Nephron (organoid): ENCODE measurements around the gene GLYR1.

ENCODE experiments used
- H3K27ac Mint-ChIP-seq, 3 experiments: 2 replicates each; pipeline ENCODE4 v1.8.0; 2020; ENCODE audit warnings: mixed read lengths in 3 of 3, mild to moderate bottlenecking in 2 of 3, moderate library complexity in 1 of 3
- H3K27me3 Mint-ChIP-seq: 2 replicates; pipeline ENCODE4 v1.8.0; 2021; ENCODE audit warnings: low read depth, mild to moderate bottlenecking, moderate library complexity, mixed read lengths
- H3K36me3 Mint-ChIP-seq: 2 replicates; pipeline ENCODE4 v1.8.0; 2020; ENCODE audit warnings: low read depth, mixed read lengths
- H3K4me1 Mint-ChIP-seq: 2 replicates; pipeline ENCODE4 v1.8.0; 2020; ENCODE audit warnings: mixed read lengths
- H3K4me3 Mint-ChIP-seq, 3 experiments: 2 replicates each; pipeline ENCODE4 v1.8.0; 2020; ENCODE audit warnings: mild to moderate bottlenecking in 3 of 3, mixed read lengths in 3 of 3, moderate library complexity in 2 of 3
- H3K9me3 Mint-ChIP-seq: 2 replicates; pipeline ENCODE4 v1.8.0; 2020; ENCODE audit warnings: mixed read lengths
- TF ChIP-seq, protein P1 (sequence below), 3 experiments: fragments of 200-600 bp; sonication (generic); IDR thresholded peaks; one replicate each; pipeline ENCODE4 v1.5.0; 2021; ENCODE audit warnings: antibody characterized with exemption in 3 of 3; ENCODE audit not compliant: unreplicated experiment in 3 of 3

Gene GLYR1

GRCh38 chr16:4798456-4798855 is 48.6 kb downstream of the GLYR1 start:
- TF ChIP-seq, protein P1, sequence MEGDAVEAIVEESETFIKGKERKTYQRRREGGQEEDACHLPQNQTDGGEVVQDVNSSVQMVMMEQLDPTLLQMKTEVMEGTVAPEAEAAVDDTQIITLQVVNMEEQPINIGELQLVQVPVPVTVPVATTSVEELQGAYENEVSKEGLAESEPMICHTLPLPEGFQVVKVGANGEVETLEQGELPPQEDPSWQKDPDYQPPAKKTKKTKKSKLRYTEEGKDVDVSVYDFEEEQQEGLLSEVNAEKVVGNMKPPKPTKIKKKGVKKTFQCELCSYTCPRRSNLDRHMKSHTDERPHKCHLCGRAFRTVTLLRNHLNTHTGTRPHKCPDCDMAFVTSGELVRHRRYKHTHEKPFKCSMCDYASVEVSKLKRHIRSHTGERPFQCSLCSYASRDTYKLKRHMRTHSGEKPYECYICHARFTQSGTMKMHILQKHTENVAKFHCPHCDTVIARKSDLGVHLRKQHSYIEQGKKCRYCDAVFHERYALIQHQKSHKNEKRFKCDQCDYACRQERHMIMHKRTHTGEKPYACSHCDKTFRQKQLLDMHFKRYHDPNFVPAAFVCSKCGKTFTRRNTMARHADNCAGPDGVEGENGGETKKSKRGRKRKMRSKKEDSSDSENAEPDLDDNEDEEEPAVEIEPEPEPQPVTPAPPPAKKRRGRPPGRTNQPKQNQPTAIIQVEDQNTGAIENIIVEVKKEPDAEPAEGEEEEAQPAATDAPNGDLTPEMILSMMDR (IDR thresholded peaks at IDR 0.05; ENCODE audit: unreplicated experiment in 3 of 3), result no peak
- Mint-ChIP-seq H3K4me3 (peak overlapping the region; percentile 45 to 65 (median 53)), H3K4me1 (peaks cover 7% of the 10 kb centered on the region), H3K36me3 (peaks cover 4% of the 10 kb centered on the region), H3K27ac (no peak overlapping the region), H3K27me3 (no peaks in the 10 kb centered on the region), H3K9me3 (no peaks in the 10 kb centered on the region)

- Mint-ChIP-seq H3K27me3 (no peaks in the 10 kb centered on the region), H3K9me3 (no peaks in the 10 kb centered on the region), H3K4me1 (peaks cover 6% of the 10 kb centered on the region), H3K27ac (no peak overlapping the region), H3K4me3 (no peak overlapping the region), H3K36me3 (peaks cover 4% of the 10 kb centered on the region)
- TF ChIP-seq, protein P1 (IDR thresholded peaks at IDR 0.05; ENCODE audit: unreplicated experiment in 3 of 3), result no peak
These were observed 49.3 kb downstream of the GLYR1 start for GRCh38 chr16:4797805-4798252.

DNA sequence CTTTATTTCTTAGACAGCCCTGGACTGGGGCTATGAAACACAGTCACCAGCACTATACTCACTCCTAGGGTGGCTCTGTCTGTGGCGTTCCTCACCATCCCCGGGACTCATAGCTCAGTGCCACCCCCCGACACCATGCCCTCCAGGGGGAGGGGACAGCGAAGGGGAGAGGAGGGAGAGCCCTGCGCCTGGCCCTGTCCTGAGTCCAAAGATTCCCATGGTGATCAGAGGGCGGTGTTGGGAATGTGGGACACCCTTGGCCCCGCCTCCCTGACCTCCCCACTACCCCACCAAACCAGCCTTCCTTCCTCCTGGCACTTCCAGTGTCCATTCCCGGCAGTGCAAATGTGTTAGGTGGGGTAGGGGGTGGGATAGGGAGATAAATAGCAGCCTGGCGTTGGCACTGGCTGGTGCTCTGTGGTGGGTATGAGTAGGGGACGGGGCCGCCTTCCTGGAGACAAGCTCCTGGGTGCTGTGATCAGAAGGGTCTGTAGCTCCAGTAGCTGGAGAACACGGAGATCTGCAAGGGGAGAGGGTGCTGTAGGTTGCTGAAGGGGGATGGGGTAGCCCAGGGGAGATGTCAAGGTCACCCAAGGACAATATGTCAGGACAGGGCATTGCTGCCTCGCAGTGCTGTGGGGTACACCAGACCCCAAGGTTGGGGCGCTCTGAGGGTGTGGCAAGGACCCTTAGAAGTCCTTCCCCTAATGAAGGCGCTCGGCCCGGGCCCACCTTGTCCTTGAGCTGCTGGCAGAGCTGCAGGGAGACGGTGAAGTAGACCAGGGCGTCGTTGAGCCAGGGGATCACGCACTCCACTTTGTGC is 49.9 kb downstream of the GLYR1 start:
- Mint-ChIP-seq H3K27ac (no peak overlapping the region), H3K4me1 (peaks cover 6% of the 10 kb centered on the region), H3K36me3 (peaks cover 4% of the 10 kb centered on the region), H3K27me3 (no peaks in the 10 kb centered on the region), H3K4me3 (no peak overlapping the region), H3K9me3 (no peaks in the 10 kb centered on the region)
- TF ChIP-seq, protein P1 (IDR thresholded peaks at IDR 0.05; ENCODE audit: unreplicated experiment in 3 of 3), result no peak

GRCh38 chr16:4795828-4796572 is 51.1 kb downstream of the GLYR1 start:
- no peaks in the 10 kb centered on the region for H3K27me3 Mint-ChIP-seq

DNA sequence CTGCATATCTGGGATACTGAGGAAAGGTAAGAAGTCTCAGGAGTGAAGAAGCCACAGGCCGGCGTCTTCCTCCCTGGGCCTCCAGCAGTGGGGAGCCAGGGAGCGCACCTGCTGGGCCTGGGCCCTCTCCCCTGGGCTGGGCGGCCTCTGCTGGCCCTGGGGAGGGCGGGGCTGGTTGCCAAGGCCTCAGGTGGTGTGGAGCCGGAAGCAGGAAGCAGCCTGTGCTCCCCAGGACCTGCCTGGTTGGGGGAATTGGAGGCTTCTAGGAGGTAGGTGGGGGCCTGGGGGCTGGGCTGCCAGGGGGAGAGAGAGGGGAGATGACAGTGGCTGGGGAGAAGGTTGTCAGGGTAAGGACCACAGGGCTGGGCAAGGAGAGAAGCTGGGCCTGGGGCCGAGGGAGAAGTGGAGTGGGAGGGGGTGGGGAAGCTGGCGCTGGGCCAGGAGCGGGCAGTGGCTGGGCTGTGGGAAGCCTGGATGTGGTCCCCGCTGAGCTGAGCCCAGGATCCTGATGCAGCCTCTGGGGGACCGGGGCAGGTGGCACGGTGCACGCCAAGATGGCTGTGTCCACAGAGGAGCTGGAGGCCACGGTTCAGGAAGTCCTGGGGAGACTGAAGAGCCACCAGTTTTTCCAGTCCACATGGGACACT is 51.8 kb downstream of the GLYR1 start, which contains the start of gene SMIM22:
Gene SMIM22, plus strand, starts transcription at position 189 of the 647 bp plus-strand sequence. Its CDS starts 366 bp downstream, at position 555.
- Mint-ChIP-seq H3K9me3 (no peaks in the 10 kb centered on the region), H3K36me3 (peaks cover 4% of the 10 kb centered on the region), H3K27ac (no peak within 1 kb of the TSS), H3K4me1 (peaks cover under 1% of the 10 kb centered on the region), H3K27me3 (no peaks in the 10 kb centered on the region), H3K4me3 (no peak within 1 kb of the TSS)
- TF ChIP-seq, protein P1 (IDR thresholded peaks at IDR 0.05; ENCODE audit: unreplicated experiment in 3 of 3), result no peak

More at GRCh38 chr16:4795828-4796572, 51.1 kb downstream of the GLYR1 start:
- Mint-ChIP-seq H3K9me3 (no peaks in the 10 kb centered on the region), H3K4me1 (peaks cover 6% of the 10 kb centered on the region), H3K27ac (no peak overlapping the region), H3K36me3 (peaks cover 4% of the 10 kb centered on the region), H3K4me3 (no peak overlapping the region)
- TF ChIP-seq, protein P1 (IDR thresholded peaks at IDR 0.05; ENCODE audit: unreplicated experiment in 3 of 3), result no peak
